HepG2 (cell line): ENCODE data around the gene CIROP. TPM values are rescaled to one million over a fixed set of nuclear protein-coding genes. Genes with fewer than 3 reads are reported as not detected.

Experiments used
- ATM ChIP-seq: fragments of 450-650 bp; IDR thresholded peaks from 2 replicates; pipeline ENCODE4 v1.7.1; 2017; ENCODE audit warnings: mild to moderate bottlenecking, borderline replicate concordance
- HNRNPLL ChIP-seq: fragments of 200-400 bp; formaldehyde crosslinking; IDR thresholded peaks from 2 replicates; pipeline ENCODE4 v1.6.1; 2017; ENCODE audit warnings: mild to moderate bottlenecking, low read depth, low read length; ENCODE audit not compliant: poor library complexity, severe bottlenecking
- IRF2 ChIP-seq: IDR thresholded peaks from 2 replicates; pipeline ENCODE4 v1.6.1; 2018; ENCODE audit warnings: missing genetic modification reagents, missing compliant biosample characterization
- KDM2A ChIP-seq: sonication (generic); formaldehyde crosslinking; IDR thresholded peaks from 2 replicates; pipeline ENCODE4 v1.4.0; 2020; ENCODE audit warnings: low read depth, missing genetic modification reagents, borderline replicate concordance
- MAX ChIP-seq: IDR thresholded peaks from 2 replicates; pipeline ENCODE4 v1.6.1; 2012; ENCODE audit warnings: inconsistent platforms
- MED13 ChIP-seq: sonication (generic); formaldehyde crosslinking; IDR thresholded peaks from 2 replicates; pipeline ENCODE4 v1.5.0; 2020; ENCODE audit warnings: missing genetic modification reagents
- MTA1 ChIP-seq: sonication (generic); formaldehyde crosslinking; IDR thresholded peaks from 2 replicates; pipeline ENCODE4 v1.4.0; 2020; ENCODE audit warnings: missing genetic modification reagents, mild to moderate bottlenecking, borderline replicate concordance
- MYNN ChIP-seq: sonication (generic); formaldehyde crosslinking; IDR thresholded peaks from 2 replicates; pipeline ENCODE4 v1.4.0; 2020; ENCODE audit warnings: mild to moderate bottlenecking, low read depth, missing genetic modification reagents
- NFATC3 ChIP-seq: sonication (generic); formaldehyde crosslinking; IDR thresholded peaks from 2 replicates; pipeline ENCODE4 v1.5.1; 2020; ENCODE audit warnings: mild to moderate bottlenecking, missing genetic modification reagents
- PHB2 ChIP-seq: fragments of 450-650 bp; IDR thresholded peaks from 2 replicates; pipeline ENCODE4 v1.6.1; 2018; ENCODE audit not compliant: partially characterized antibody
- POGK ChIP-seq: sonication (generic); formaldehyde crosslinking; conservative IDR thresholded peaks from 2 replicates; pipeline ENCODE4 v1.8.0; 2022; ENCODE audit warnings: mild to moderate bottlenecking, moderate library complexity, missing genetic modification reagents
- SKI ChIP-seq: fragments of 450-650 bp; IDR thresholded peaks from one replicate; pipeline ENCODE4 v1.6.1; 2018; ENCODE audit warnings: mild to moderate bottlenecking; ENCODE audit not compliant: partially characterized antibody
- SMAD1 ChIP-seq: sonication (generic); formaldehyde crosslinking; IDR thresholded peaks from 2 replicates; pipeline ENCODE4 v1.4.0; 2020; ENCODE audit warnings: missing genetic modification reagents, low read depth, mild to moderate bottlenecking, borderline replicate concordance
- WIZ ChIP-seq: sonication (generic); formaldehyde crosslinking; IDR thresholded peaks from 2 replicates; pipeline ENCODE4 v1.5.1; 2020; ENCODE audit warnings: mild to moderate bottlenecking, missing genetic modification reagents
- ZMAT5 ChIP-seq: sonication (generic); formaldehyde crosslinking; IDR thresholded peaks from 2 replicates; pipeline ENCODE4 v1.5.0; 2020; ENCODE audit warnings: mild to moderate bottlenecking, low read depth, missing genetic modification reagents, borderline replicate concordance
- ZMYM3 ChIP-seq: sonication (generic); formaldehyde crosslinking; IDR thresholded peaks from 2 replicates; pipeline ENCODE4 v1.5.1; 2020; ENCODE audit warnings: mild to moderate bottlenecking, missing genetic modification reagents
- ZNF513 ChIP-seq: sonication (generic); formaldehyde crosslinking; conservative IDR thresholded peaks from 2 replicates; pipeline ENCODE4 v1.5.0; 2020; ENCODE audit warnings: missing genetic modification reagents
- ZNF577 ChIP-seq: sonication (generic); formaldehyde crosslinking; IDR thresholded peaks from 2 replicates; pipeline ENCODE4 v1.4.0; 2020; ENCODE audit warnings: mild to moderate bottlenecking, low read depth, missing genetic modification reagents, borderline replicate concordance
- ZNF710 ChIP-seq: sonication (generic); formaldehyde crosslinking; IDR thresholded peaks from 2 replicates; pipeline ENCODE4 v1.5.0; 2020; ENCODE audit warnings: mild to moderate bottlenecking, missing genetic modification reagents, borderline replicate concordance
- ZNF724P ChIP-seq: sonication (generic); formaldehyde crosslinking; IDR thresholded peaks from 2 replicates; pipeline ENCODE4 v1.8.0; 2022; ENCODE audit warnings: missing genetic modification reagents, borderline replicate concordance
- ZNF747 ChIP-seq: sonication (generic); formaldehyde crosslinking; IDR thresholded peaks from 2 replicates; pipeline ENCODE4 v1.8.1; 2023; ENCODE audit warnings: missing genetic modification reagents, mild to moderate bottlenecking, borderline replicate concordance
- ZNF780A ChIP-seq: sonication (generic); formaldehyde crosslinking; IDR thresholded peaks from 2 replicates; pipeline ENCODE4 v1.8.0; 2022; ENCODE audit warnings: mild to moderate bottlenecking, missing genetic modification reagents, moderate library complexity
- ZSCAN25 ChIP-seq: sonication (generic); formaldehyde crosslinking; IDR thresholded peaks from 2 replicates; pipeline ENCODE4 v1.8.0; 2022; ENCODE audit warnings: mild to moderate bottlenecking, missing genetic modification reagents
- polyA plus RNA-seq, 8 experiments: library from polyadenylated mRNA; depleted of rRNA in 3 of 8; stranded (reverse) in 7 of 8; unstranded in 1 of 8; fragments of >200 nt; fragmentation: Illumina TruSeq in 4 of 8; extraction: Trizol in 4 of 8; gene quantifications; 2 replicates each; pipeline versions ENCODE4 v1.2.1 to v1.2.3, GENCODE V29; 2011 to 2016; ENCODE audit warnings: low read depth in 4 of 8, missing spikeins in 1 of 8, mixed read lengths in 1 of 8; ENCODE audit not compliant: insufficient read depth in 1 of 8
- total RNA-seq, 5 experiments: library from RNA; depleted of rRNA; stranded (reverse); fragments of >200 nt; fragmentation: Illumina TruSeq; extraction: Trizol; gene quantifications; 2 replicates each; pipeline ENCODE4 v1.2.3, GENCODE V29; 2016; ENCODE audit warnings: low read depth in 1 of 5

The CIROP gene
- total and polyA plus RNA-seq, 2 of the 13 experiments (the other 11 are each of a cell fraction or from before 2014, with no cell fraction given) = 0.07 TPM; not detected in 1

GRCh38 chr14:23056145-23056955 lies 48.4 kb downstream of the CIROP start (continued):
- TF ChIP-seq MYNN (CRISPR knock-in tag) (0 out of 2 replicates have a peak, but pooled peaks have one; percentile 46), SKI (peak; percentile 77), ZNF724P (CRISPR knock-in tag) (no peak), ZNF710 (no peak; the same call in 1 of the 2 replicates), ZNF513 (CRISPR knock-in tag) (no peak), ZNF747 (CRISPR knock-in tag) (no peak), ZMYM3 (peak; percentile 73; the same call in 1 of the 2 replicates), MAX (no peak), ATM (no peak), SMAD1 (peak; percentile 39; the same call in 1 of the 2 replicates), PHB2 (no peak), HNRNPLL (peak; percentile 23), MED13 (CRISPR knock-in tag) (no peak), MTA1 (CRISPR knock-in tag) (no peak; the same call in 1 of the 2 replicates), IRF2 (CRISPR knock-in tag) (peak; percentile 65), KDM2A (peak; percentile 90), NFATC3 (CRISPR knock-in tag) (0 out of 2 replicates have a peak, but pooled peaks have one; percentile 17), ZNF780A (CRISPR knock-in tag) (no peak), ZSCAN25 (CRISPR knock-in tag) (no peak), ZMAT5 (CRISPR knock-in tag) (no peak), POGK (CRISPR knock-in tag) (peak; percentile 10; the same call in 1 of the 2 replicates), WIZ (no peak), ZNF577 (CRISPR knock-in tag) (0 out of 2 replicates have a peak, but pooled peaks have one; percentile 39)
